ENCODE measurements around the gene RPL13. TPM values are rescaled to one million over a fixed set of nuclear protein-coding genes. Genes with fewer than 3 reads are reported as not detected.

RPL13 gene
- total and polyA plus RNA-seq, 2 of the 8 experiments (the other 6 are each of a cell fraction or from before 2014, with no cell fraction given) = 2,162 to 7,384 TPM

DNA sequence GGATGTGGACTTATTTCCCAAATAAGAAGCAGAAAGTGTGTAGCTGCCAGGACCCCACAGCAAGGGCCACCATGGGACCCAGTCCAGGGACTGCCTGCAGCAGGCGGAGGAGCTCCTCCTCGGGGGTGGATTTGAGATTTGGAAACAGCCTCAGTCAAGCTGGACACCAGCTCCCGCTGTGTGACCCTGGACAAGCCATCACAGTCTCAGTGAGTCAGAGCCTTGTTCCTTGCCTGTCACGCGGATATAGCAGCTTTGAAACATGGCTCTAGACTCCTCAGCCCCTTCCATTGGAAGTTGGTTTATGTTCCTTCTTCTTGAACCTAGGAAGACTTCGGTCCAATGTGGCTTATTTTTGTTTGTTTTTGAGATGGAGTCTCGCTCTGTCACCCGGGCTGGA, 40.5 kb downstream of the RPL13 start (continued):
- no peak for TF ChIP-seq EP300 (IDR thresholded peaks at IDR 0.05; ENCODE audit: borderline replicate concordance in 1 of 2, low read depth in 2 of 2, low read length in 2 of 2)
- no peak for TF ChIP-seq SIN3A (conservative IDR thresholded peaks at IDR 0.05 in 1 of 2, IDR thresholded peaks at IDR 0.05 in 1 of 2; ENCODE audit: low read depth in 1 of 2, low read length in 2 of 2)
- TF ChIP-seq EZH2 (IDR thresholded peaks at IDR 0.05; ENCODE audit: low read depth, low read length, severe bottlenecking) = no peak
- TF ChIP-seq YY1 (IDR thresholded peaks at IDR 0.05; ENCODE audit: low read depth, low read length) = no peak
- TF ChIP-seq SIX5 (IDR thresholded peaks at IDR 0.05; ENCODE audit: low read depth, low read length) = no peak

All from H1 (cell line).